Breast epithelium (tissue), 4 donors: Measurements from ENCODE around the gene WWOX. TPM values are rescaled to one million over a fixed set of nuclear protein-coding genes. Genes with fewer than 3 reads are reported as not detected.

ENCODE experiments used
- DNase-seq, 2 donors: peaks; one replicate each; pipeline ENCODE4 v3.0.0-alpha.2; 2019; ENCODE audit warnings: low spot score in 2 of 2
- H3K27ac ChIP-seq, 2 donors: fragments of 200-600 bp; sonication (generic) in 1 of 2; one replicate each; pipeline ENCODE4 v1.5.1; 2016 to 2019; ENCODE audit warnings: mild to moderate bottlenecking in 1 of 2
- H3K27me3 ChIP-seq, 2 donors: fragments of 200-600 bp; sonication (generic) in 1 of 2; one replicate each; pipeline versions ENCODE4 v1.5.1 to v1.6.0; 2017 to 2019; ENCODE audit warnings: control low read depth in 1 of 2, mild to moderate bottlenecking in 1 of 2
- H3K36me3 ChIP-seq: fragments of 200-600 bp; one replicate; pipeline ENCODE4 v1.5.1; 2019
- H3K4me1 ChIP-seq, 2 donors: fragments of 200-600 bp; sonication (generic); one replicate each; pipeline ENCODE4 v1.5.1; 2016 to 2019; ENCODE audit warnings: control low read depth in 1 of 2
- H3K4me3 ChIP-seq, 3 donors: fragments of 200-600 bp; sonication (generic); 1 replicate in 2 of 3; 2 replicates in 1 of 3; pipeline ENCODE4 v1.5.1; 2016 to 2019; ENCODE audit warnings: mild to moderate bottlenecking in 3 of 3, moderate library complexity in 2 of 3
- H3K9me3 ChIP-seq, 2 donors: fragments of 200-600 bp; sonication (generic) in 1 of 2; one replicate each; pipeline ENCODE4 v1.5.1; 2016 to 2019; ENCODE audit warnings: control low read depth in 1 of 2
- CTCF ChIP-seq, 3 donors: fragments of 450-650 bp; IDR thresholded peaks; one replicate each; pipeline ENCODE4 v1.5.1; 2016 to 2017; ENCODE audit warnings: antibody characterized with exemption in 3 of 3, mild to moderate bottlenecking in 3 of 3, moderate library complexity in 3 of 3
- POLR2A ChIP-seq: fragments of 450-650 bp; IDR thresholded peaks from one replicate; pipeline ENCODE4 v1.6.1; 2016; ENCODE audit warnings: antibody characterized with exemption, mild to moderate bottlenecking, moderate library complexity
- POLR2AphosphoS5 ChIP-seq, 3 donors: sonication (generic); formaldehyde crosslinking; IDR thresholded peaks; one replicate each; pipeline ENCODE4 v1.6.1; 2017; ENCODE audit warnings: antibody characterized with exemption in 3 of 3
- intact Hi-C: fragments of 100-400 bp; cut with DNase I; formaldehyde crosslinking; loops from one replicate; pipeline ENCODE4 v1.15.1; 2023; ENCODE audit warnings: low total_unique reads
- total RNA-seq, 3 donors: library from RNA; depleted of rRNA; stranded (reverse); fragments of >200 nt; gene quantifications; one replicate each; pipeline ENCODE4 v1.1.0, GENCODE V29; 2016

Gene WWOX
- total RNA-seq, 3 donors from 2014 or later: 42.9 to 73.6 (median 43.4) TPM

- intact Hi-C loops: no loop called here
Observed at GRCh38 chr16:78490431-78490830, 391.0 kb downstream of the WWOX start.

GRCh38 chr16:78490847-78491246, 391.4 kb downstream of the WWOX start:
- Histone ChIP-seq H3K27me3 (no peaks in the 10 kb centered on the region), H3K9me3 (no peaks in the 10 kb centered on the region), H3K36me3 (no peaks in the 10 kb centered on the region), H3K27ac (no peak overlapping the region), H3K4me3 (no peak overlapping the region), H3K4me1 (no peaks in the 10 kb centered on the region)
- intact Hi-C loops: no loop called here
- no peak for TF ChIP-seq POLR2A
- TF ChIP-seq CTCF (IDR thresholded peaks at IDR 0.05): no peak
- TF ChIP-seq POLR2AphosphoS5 (IDR thresholded peaks at IDR 0.05): no peak
- DNase-seq: no peak

More at GRCh38 chr16:78490431-78490830, 391.0 kb downstream of the WWOX start:
- TF ChIP-seq CTCF (IDR thresholded peaks at IDR 0.05): no peak
- no peak for TF ChIP-seq POLR2AphosphoS5 (IDR thresholded peaks at IDR 0.05)
- no peak for TF ChIP-seq POLR2A
- Histone ChIP-seq H3K9me3 (no peaks in the 10 kb centered on the region), H3K36me3 (no peaks in the 10 kb centered on the region), H3K27ac (no peak overlapping the region), H3K4me3 (no peak overlapping the region), H3K4me1 (no peaks in the 10 kb centered on the region), H3K27me3 (no peaks in the 10 kb centered on the region)
- DNase-seq: no peak

GRCh38 chr16:78493573-78493972, 394.1 kb downstream of the WWOX start:
- no peaks in the 10 kb centered on the region for H3K27me3 ChIP-seq
- no peak for TF ChIP-seq POLR2A
- TF ChIP-seq CTCF (IDR thresholded peaks at IDR 0.05): no peak
- no peak for TF ChIP-seq POLR2AphosphoS5 (IDR thresholded peaks at IDR 0.05)
- no peaks in the 10 kb centered on the region for H3K36me3 ChIP-seq
- no peaks in the 10 kb centered on the region for H3K4me1 ChIP-seq
- no peak overlapping the region for H3K4me3 ChIP-seq
- H3K27ac ChIP-seq: no peak overlapping the region
- DNase-seq: no peak
- intact Hi-C loops: no loop called here
- no peaks in the 10 kb centered on the region for H3K9me3 ChIP-seq

GRCh38 chr16:78494105-78494504, 394.7 kb downstream of the WWOX start:
- intact Hi-C loops: no loop called here
- Histone ChIP-seq H3K27me3 (no peaks in the 10 kb centered on the region), H3K9me3 (no peaks in the 10 kb centered on the region)

GRCh38 chr16:78494674-78495073, 395.2 kb downstream of the WWOX start:
- Histone ChIP-seq H3K9me3 (no peaks in the 10 kb centered on the region), H3K27me3 (no peaks in the 10 kb centered on the region), H3K27ac (no peak overlapping the region), H3K4me3 (no peak overlapping the region), H3K36me3 (no peaks in the 10 kb centered on the region), H3K4me1 (no peaks in the 10 kb centered on the region)
- TF ChIP-seq CTCF (IDR thresholded peaks at IDR 0.05) (no peak), POLR2AphosphoS5 (IDR thresholded peaks at IDR 0.05) (no peak), POLR2A (no peak)
- no peak for DNase-seq
- intact Hi-C loops: no loop called here

More at GRCh38 chr16:78494105-78494504, 394.7 kb downstream of the WWOX start:
- no peak overlapping the region for H3K4me3 ChIP-seq
- H3K4me1 ChIP-seq: no peaks in the 10 kb centered on the region
- no peak overlapping the region for H3K27ac ChIP-seq
- H3K36me3 ChIP-seq: no peaks in the 10 kb centered on the region
- no peak for TF ChIP-seq POLR2AphosphoS5 (IDR thresholded peaks at IDR 0.05)
- no peak for TF ChIP-seq POLR2A
- no peak for TF ChIP-seq CTCF (IDR thresholded peaks at IDR 0.05)
- DNase-seq: no peak
